ENCODE measurements around the gene OTOP1.

OTOP1 gene, protein sequence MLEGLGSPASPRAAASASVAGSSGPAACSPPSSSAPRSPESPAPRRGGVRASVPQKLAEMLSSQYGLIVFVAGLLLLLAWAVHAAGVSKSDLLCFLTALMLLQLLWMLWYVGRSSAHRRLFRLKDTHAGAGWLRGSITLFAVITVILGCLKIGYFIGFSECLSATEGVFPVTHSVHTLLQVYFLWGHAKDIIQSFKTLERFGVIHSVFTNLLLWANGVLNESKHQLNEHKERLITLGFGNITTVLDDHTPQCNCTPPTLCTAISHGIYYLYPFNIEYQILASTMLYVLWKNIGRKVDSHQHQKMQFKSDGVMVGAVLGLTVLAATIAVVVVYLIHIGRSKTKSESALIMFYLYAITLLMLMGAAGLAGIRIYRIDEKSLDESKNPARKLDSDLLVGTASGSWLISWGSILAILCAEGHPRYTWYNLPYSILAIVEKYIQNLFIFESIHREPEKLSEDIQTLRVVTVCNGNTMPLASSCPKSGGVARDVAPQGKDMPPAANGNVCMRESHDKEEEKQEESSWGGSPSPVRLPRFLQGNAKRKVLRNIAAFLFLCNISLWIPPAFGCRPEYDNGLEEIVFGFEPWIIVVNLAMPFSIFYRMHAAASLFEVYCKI

DNA sequence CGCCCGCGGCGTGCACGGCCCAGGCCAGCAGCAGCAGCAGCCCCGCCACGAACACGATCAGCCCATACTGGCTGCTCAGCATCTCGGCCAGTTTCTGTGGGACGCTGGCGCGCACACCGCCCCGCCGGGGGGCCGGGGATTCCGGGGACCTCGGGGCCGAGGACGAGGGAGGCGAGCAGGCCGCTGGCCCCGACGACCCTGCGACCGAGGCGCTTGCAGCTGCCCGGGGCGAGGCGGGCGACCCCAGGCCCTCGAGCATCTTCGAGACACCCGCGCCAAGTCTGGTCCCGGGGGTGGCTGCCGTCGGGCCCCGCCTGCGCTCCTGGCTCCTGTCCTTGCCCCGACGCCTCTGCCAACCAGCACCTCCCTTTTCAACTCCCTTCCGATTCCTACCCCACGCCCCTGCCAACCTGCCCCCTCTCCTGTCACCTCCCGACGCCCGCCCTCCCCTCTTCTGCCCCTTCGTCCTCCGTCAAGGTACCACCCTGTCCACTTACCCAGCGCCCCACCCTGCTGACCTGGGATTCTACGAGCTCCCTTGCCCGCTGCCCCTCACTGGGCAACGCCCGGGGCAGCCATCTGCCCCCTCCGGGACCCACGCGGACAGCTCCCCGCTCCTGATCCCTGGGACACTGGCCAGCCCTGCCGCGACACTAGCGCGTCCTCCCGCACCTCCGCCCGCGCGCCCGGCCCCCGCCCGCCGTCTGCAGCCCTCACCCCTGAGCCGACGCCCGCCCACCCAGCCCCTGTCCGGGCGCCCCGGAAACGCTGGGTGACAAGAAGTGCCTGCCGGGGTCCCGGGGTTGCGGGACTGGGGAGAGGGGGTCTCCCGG lies at the start of gene OTOP1:
OTOP1 (minus strand) TSS at position 324 of the 833 bp plus-strand sequence; CDS start at position 259, 65 bp downstream.
- H3K4me2 ChIP-seq: no peak within 1 kb of the TSS
- no peak for TF ChIP-seq Cebpa-rat (IDR thresholded peaks at IDR 0.05)
- no peak within 1 kb of the TSS for H3K4me3 ChIP-seq
- no peak within 1 kb of the TSS for H3K27ac ChIP-seq
- no peaks in the 10 kb centered on the region for H4K20me1 ChIP-seq
- no peak within 1 kb of the TSS for H3K9ac ChIP-seq
- H3K27me3 ChIP-seq: no peaks in the 10 kb centered on the region
- no peaks in the 10 kb centered on the region for H3K4me1 ChIP-seq
- H3K9me3 ChIP-seq: peaks cover 16% of the 10 kb centered on the region
- no peaks in the 10 kb centered on the region for H3K36me3 ChIP-seq

DNA sequence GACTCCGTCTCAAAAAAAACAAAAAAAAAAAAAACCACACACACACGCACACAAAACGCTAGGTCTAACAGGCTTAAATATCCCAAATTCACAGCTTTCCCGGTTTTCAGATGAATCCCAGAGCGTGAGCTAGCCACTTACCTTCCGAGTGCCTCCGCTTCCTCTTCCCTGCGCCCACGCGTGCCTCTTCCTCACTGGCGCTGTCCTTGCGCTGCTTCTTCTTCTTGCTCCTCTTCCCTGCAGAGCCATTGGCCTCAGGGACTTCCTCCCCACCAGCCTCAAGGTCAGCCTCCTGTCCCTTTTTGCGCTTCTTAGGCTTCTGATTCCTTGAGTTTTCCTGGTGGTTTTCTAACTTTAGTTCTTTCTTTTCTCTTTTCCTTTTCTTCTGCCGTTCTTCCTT lies 47.5 kb upstream of the OTOP1 start:
- Histone ChIP-seq H3K4me1 (no peaks in the 10 kb centered on the region), H3K4me3 (no peak overlapping the region), H3K4me2 (no peak overlapping the region), H3K27ac (no peak overlapping the region), H3K36me3 (peaks cover 96% of the 10 kb centered on the region), H4K20me1 (peaks cover 10% of the 10 kb centered on the region; the same call in 1 of the 2 replicates), H3K27me3 (no peaks in the 10 kb centered on the region), H3K9me3 (no peaks in the 10 kb centered on the region), H3K9ac (no peak overlapping the region)
- no peak for TF ChIP-seq Cebpa-rat (IDR thresholded peaks at IDR 0.05)

DNA sequence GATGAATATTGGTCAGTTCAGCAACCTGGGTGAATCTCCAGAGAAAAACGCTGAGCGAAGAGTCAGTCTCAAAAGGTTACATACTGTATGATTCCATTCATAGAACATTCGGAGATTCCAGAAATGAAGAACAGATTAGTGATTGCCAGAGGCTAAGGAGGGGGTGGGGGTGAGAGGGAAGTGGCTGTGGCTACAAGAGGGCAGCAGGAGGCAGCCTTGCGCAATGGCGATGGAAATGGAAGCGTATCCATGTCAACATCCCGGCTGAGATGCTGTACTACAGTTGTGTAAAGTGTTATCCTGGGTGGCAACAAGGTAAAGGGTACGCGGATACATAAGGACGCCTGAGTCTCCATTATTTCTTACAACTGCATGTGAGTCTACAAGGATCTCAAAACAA lies 45.2 kb upstream of the OTOP1 start:
- no peak overlapping the region for H3K9ac ChIP-seq
- H3K27me3 ChIP-seq: no peaks in the 10 kb centered on the region
- no peak overlapping the region for H3K4me3 ChIP-seq
- H3K4me2 ChIP-seq: no peak overlapping the region
- peaks cover 10% of the 10 kb centered on the region; the same call in 1 of the 2 replicates for H4K20me1 ChIP-seq
- H3K9me3 ChIP-seq: no peaks in the 10 kb centered on the region
- TF ChIP-seq Cebpa-rat (IDR thresholded peaks at IDR 0.05): no peak
- no peaks in the 10 kb centered on the region for H3K4me1 ChIP-seq
- no peak overlapping the region for H3K27ac ChIP-seq
- peaks cover 93% of the 10 kb centered on the region for H3K36me3 ChIP-seq

DNA sequence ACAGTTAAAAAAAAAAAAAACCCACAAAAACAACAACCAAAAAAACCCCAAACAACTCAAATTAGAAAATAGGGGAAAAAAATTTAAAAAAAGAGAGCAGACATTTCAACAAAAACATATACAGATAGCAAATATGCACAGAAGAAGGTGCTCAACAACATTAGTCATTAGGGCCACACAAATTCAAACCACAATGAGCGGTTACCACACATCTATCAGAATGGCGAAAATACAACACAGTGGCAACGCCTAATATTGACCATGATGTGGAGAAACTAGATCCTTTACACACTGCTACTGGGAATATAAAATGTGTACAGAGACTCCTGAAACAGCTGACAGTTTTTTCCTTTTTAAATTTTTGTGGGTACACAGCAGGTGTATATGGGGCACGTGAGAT lies 43.8 kb upstream of the OTOP1 start:
- no peaks in the 10 kb centered on the region for H3K4me1 ChIP-seq
- TF ChIP-seq Cebpa-rat (IDR thresholded peaks at IDR 0.05): no peak
- H3K36me3 ChIP-seq: peaks cover 93% of the 10 kb centered on the region

DNA sequence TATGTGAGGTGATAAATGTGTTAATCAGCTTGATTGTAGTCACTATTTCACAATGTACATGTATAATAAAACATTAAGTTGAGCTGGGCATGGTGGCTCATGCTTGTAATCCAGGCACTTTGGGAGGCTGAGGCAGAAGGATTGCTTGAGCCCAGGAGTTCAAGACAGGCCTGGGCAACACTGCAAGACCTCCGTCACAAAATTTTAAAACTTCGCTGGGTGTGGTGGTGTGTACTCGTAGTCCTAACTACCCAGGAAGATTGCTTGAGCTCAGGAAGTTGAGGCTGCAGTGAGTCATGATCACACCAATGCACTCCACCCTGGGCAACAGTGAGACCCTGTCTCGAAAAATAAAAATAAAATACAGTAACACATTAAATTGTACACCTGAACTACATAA lies 43.1 kb upstream of the OTOP1 start:
- peaks cover 10% of the 10 kb centered on the region; the same call in 1 of the 2 replicates for H4K20me1 ChIP-seq
- H3K9me3 ChIP-seq: peaks cover 7% of the 10 kb centered on the region; the same call in 1 of the 2 replicates
- H3K36me3 ChIP-seq: peaks cover 90% of the 10 kb centered on the region
- no peak overlapping the region for H3K9ac ChIP-seq
- TF ChIP-seq Cebpa-rat (IDR thresholded peaks at IDR 0.05): no peak
- H3K4me1 ChIP-seq: no peaks in the 10 kb centered on the region
- H3K27me3 ChIP-seq: no peaks in the 10 kb centered on the region
- no peak overlapping the region for H3K27ac ChIP-seq
- no peak overlapping the region for H3K4me2 ChIP-seq
- H3K4me3 ChIP-seq: no peak overlapping the region

More for the DNA sequence above, 43.8 kb upstream of the OTOP1 start:
- Histone ChIP-seq H3K4me3 (no peak overlapping the region), H3K27me3 (no peaks in the 10 kb centered on the region), H3K4me2 (no peak overlapping the region), H4K20me1 (peaks cover 10% of the 10 kb centered on the region; the same call in 1 of the 2 replicates), H3K27ac (no peak overlapping the region), H3K9me3 (peaks cover 7% of the 10 kb centered on the region; the same call in 1 of the 2 replicates), H3K9ac (no peak overlapping the region)

DNA sequence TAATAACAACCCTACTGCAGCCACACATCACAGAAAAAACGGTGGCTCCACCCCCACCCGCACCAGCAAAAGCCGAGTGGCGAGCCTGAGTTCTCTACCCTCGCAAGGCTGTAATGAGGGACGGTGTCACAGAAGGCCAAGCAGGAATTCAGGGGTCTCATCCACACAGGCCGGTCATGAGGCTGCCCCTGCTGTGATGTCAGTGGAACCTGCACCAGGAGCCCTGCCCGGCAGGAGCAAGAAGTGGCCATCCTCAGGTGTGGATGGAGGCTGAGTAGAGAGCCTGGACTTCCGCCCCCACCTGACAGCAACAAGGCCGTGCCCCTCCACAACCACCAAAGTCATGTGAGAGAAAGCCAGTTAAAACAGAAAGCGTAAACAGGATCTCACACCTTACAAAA lies 42.6 kb upstream of the OTOP1 start:
- peaks cover 10% of the 10 kb centered on the region; the same call in 1 of the 2 replicates for H4K20me1 ChIP-seq
- H3K4me2 ChIP-seq: no peak overlapping the region
- H3K4me1 ChIP-seq: no peaks in the 10 kb centered on the region
- no peak overlapping the region for H3K9ac ChIP-seq
- H3K27ac ChIP-seq: no peak overlapping the region
- TF ChIP-seq Cebpa-rat (IDR thresholded peaks at IDR 0.05): no peak
- H3K36me3 ChIP-seq: peaks cover 85% of the 10 kb centered on the region
- H3K9me3 ChIP-seq: peaks cover 7% of the 10 kb centered on the region; the same call in 1 of the 2 replicates
- no peak overlapping the region for H3K4me3 ChIP-seq
- H3K27me3 ChIP-seq: no peaks in the 10 kb centered on the region

DNA sequence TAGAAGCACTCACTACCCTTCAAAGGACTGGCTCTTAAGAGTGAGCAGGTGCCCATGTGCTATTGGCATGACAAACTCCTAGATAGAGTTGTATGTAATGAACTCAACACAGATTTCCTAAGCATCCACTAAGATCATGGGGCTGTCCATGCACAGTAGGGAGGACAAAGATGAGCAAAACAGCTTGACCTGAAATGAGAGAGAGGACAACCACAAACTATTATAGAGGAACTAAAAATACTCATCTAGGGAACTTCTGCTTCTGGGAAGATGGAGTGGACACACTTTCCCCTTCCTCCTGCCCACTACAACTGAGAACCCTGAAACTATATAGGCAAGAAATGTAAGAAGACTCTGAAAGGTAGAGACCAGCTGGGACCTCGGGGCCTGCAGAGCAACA lies 42.0 kb upstream of the OTOP1 start:
- peaks cover 7% of the 10 kb centered on the region; the same call in 1 of the 2 replicates for H3K9me3 ChIP-seq
- H3K27ac ChIP-seq: no peak overlapping the region
- peaks cover 79% of the 10 kb centered on the region for H3K36me3 ChIP-seq
- H3K4me2 ChIP-seq: no peak overlapping the region
- no peaks in the 10 kb centered on the region for H3K4me1 ChIP-seq
- H3K27me3 ChIP-seq: no peaks in the 10 kb centered on the region
- H3K4me3 ChIP-seq: no peak overlapping the region
- H4K20me1 ChIP-seq: peaks cover 10% of the 10 kb centered on the region; the same call in 1 of the 2 replicates
- TF ChIP-seq Cebpa-rat (IDR thresholded peaks at IDR 0.05): no peak
- no peak overlapping the region for H3K9ac ChIP-seq

DNA sequence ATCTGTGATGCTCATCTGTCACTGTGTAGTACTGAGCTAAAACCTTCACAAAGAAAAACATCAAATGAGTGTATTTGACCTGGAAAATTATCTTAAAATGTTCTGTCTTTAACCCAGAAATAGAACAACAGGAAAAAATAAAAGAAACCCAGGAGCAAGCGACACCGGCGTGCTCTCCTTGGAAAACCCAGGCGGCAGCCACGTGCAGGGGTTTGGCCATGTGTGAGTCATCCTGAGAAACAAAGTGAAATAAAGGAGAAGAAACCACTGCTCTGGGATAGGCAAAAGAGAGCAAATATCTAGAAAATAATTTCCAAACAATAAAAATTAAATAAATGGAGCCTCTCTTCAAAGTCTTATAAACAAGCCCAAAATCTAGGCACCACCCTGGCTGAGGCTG lies 41.3 kb upstream of the OTOP1 start:
- Histone ChIP-seq H4K20me1 (peaks cover 10% of the 10 kb centered on the region; the same call in 1 of the 2 replicates), H3K9me3 (peaks cover 7% of the 10 kb centered on the region; the same call in 1 of the 2 replicates), H3K27me3 (no peaks in the 10 kb centered on the region), H3K4me2 (no peak overlapping the region), H3K4me3 (no peak overlapping the region), H3K4me1 (no peaks in the 10 kb centered on the region), H3K9ac (no peak overlapping the region), H3K27ac (no peak overlapping the region), H3K36me3 (peaks cover 71% of the 10 kb centered on the region)
- TF ChIP-seq Cebpa-rat (IDR thresholded peaks at IDR 0.05): no peak

DNA sequence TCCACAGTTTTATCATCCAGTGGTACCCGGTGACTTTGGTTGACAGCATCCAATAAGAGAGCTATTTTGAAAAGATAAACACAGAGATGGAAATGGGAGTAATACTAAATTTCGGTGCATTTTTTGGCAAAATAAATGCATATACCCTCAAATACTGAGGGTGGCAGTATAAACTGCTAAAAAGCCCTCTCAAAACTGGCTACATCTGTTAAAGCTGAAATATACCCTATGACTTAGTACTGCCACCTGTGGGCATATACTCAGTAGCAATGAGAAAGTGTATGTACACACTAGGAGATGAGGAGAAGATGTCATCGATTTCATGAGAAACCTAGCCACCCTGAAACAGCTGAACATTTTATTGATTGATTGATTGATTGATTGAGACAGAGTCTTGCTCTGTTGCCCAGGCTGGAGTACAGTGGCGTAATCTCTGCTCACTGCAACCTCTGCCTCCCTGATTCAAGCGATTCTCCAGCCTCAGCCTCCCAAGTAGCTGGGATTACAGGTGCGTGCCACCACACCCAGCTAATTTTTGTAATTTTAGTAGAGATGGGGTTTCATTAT lies 33.5 kb upstream of the OTOP1 start:
- Histone ChIP-seq H3K9me3 (no peaks in the 10 kb centered on the region), H3K4me1 (no peaks in the 10 kb centered on the region), H3K36me3 (peaks cover 1% of the 10 kb centered on the region; the same call in 1 of the 2 replicates), H4K20me1 (no peaks in the 10 kb centered on the region), H3K27ac (no peak overlapping the region), H3K9ac (no peak overlapping the region), H3K4me2 (no peak overlapping the region), H3K4me3 (no peak overlapping the region), H3K27me3 (no peaks in the 10 kb centered on the region)
- TF ChIP-seq Cebpa-rat (IDR thresholded peaks at IDR 0.05): no peak

All from BLaER1 (cell line).